HT1080 (cell line): ENCODE measurements around the gene SLC25A21. TPM values are rescaled to one million over a fixed set of nuclear protein-coding genes. Genes with fewer than 3 reads are reported as not detected.
"Not testable (repeated sequence)": the region's sequence is repeated elsewhere in the genome, so short reads cannot be mapped to it uniquely, and the experiment has no call there.

ENCODE experiments used
- DNase-seq: peaks from one replicate; pipeline ENCODE4 v3.0.0-alpha.2; 2015; ENCODE audit warnings: low read depth
- total RNA-seq: library from RNA; depleted of rRNA; stranded (reverse); fragments of >200 nt; shearing (Covaris generic); gene quantifications from 2 replicates; pipeline ENCODE4 v1.2.3, GENCODE V29; 2014

The SLC25A21 gene
- total RNA-seq, 1 experiment from 2014 or later = 0.37 TPM

GRCh38 chr14:37187294-37187693 is 14.9 kb upstream of the SLC25A21 start:
- no peak for DNase-seq

GRCh38 chr14:37186865-37187264 is 14.5 kb upstream of the SLC25A21 start:
- DNase-seq = no peak

- DNase-seq = no peak
These were observed 13.3 kb upstream of the SLC25A21 start for GRCh38 chr14:37185670-37186069.

- not testable (repeated sequence) for DNase-seq
These were observed 12.1 kb upstream of the SLC25A21 start for GRCh38 chr14:37184520-37184919.

GRCh38 chr14:37181441-37181840 is 9.0 kb upstream of the SLC25A21 start:
- DNase-seq = no peak

- DNase-seq = not testable (repeated sequence)
These were observed 8.5 kb upstream of the SLC25A21 start for GRCh38 chr14:37180886-37181285.

GRCh38 chr14:37179896-37180502 is 7.6 kb upstream of the SLC25A21 start:
- DNase-seq = peak; percentile 55

GRCh38 chr14:37172936-37173614 is 669 bp upstream of the SLC25A21 start:
- DNase-seq = no peak

- no peak for DNase-seq
These were observed 755 bp downstream of the SLC25A21 start for GRCh38 chr14:37171678-37172023.

GRCh38 chr14:37170993-37171392 is 1.4 kb downstream of the SLC25A21 start:
- no peak for DNase-seq

- no peak for DNase-seq
These were observed 2.2 kb downstream of the SLC25A21 start for GRCh38 chr14:37170237-37170636.

GRCh38 chr14:37168721-37169120 is 3.7 kb downstream of the SLC25A21 start:
- DNase-seq = no peak

GRCh38 chr14:37167151-37168047 is 5.0 kb downstream of the SLC25A21 start:
- peak; percentile 11 for DNase-seq

GRCh38 chr14:37165794-37166193 is 6.6 kb downstream of the SLC25A21 start:
- DNase-seq = no peak

GRCh38 chr14:37162307-37162706 is 10.1 kb downstream of the SLC25A21 start:
- DNase-seq = not testable (repeated sequence)

- no peak for DNase-seq
These were observed 14.4 kb downstream of the SLC25A21 start for GRCh38 chr14:37157987-37158386.

- no peak for DNase-seq
These were observed 18.9 kb downstream of the SLC25A21 start for GRCh38 chr14:37153483-37153882.

GRCh38 chr14:37153005-37153404 is 19.4 kb downstream of the SLC25A21 start:
- DNase-seq = no peak

- peak; percentile 50 for DNase-seq
These were observed 22.0 kb downstream of the SLC25A21 start for GRCh38 chr14:37150414-37150813.

GRCh38 chr14:37147310-37147880 is 25.0 kb downstream of the SLC25A21 start:
- peak; percentile 10 for DNase-seq

- not testable (repeated sequence) for DNase-seq
These were observed 26.0 kb downstream of the SLC25A21 start for GRCh38 chr14:37146438-37146837.

GRCh38 chr14:37145395-37145794 is 27.0 kb downstream of the SLC25A21 start:
- DNase-seq = no peak
